OCI-LY3 (cell line): ENCODE measurements around the gene PCSK5.

Experiments
- EZH2phosphoT487 ChIP-seq: fragments of 200-600 bp; shearing (Covaris generic); IDR thresholded peaks from 2 replicates; pipeline ENCODE4 v1.6.1; 2018; ENCODE audit warnings: antibody characterized with exemption, mixed run types, low read depth
- TF ChIP-seq, protein P1 (sequence below): fragments of 200-600, 300-600 bp; sonication (generic); IDR thresholded peaks from 2 replicates; pipeline ENCODE4 v1.5.1; 2014; ENCODE audit warnings: antibody characterized with exemption, low read length, low read depth

DNA sequence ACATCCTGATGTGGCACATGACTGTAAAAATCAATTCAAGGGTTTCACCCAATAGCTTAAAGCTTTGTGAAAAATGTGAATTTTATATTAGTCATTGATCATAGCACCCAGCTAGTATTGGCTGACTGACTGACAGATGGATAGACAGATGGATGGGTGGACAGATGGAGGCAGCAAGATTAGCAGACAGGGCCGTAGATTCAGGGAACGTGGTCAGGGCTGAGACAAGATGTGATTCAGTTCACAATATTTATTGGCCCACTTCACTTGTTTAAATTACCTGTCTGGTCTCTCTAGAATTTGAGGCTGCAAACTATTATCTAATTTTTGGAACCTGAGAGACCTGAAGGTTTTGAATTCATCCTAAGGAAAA, 12.0 kb upstream of the PCSK5 start:
- TF ChIP-seq, protein P1, sequence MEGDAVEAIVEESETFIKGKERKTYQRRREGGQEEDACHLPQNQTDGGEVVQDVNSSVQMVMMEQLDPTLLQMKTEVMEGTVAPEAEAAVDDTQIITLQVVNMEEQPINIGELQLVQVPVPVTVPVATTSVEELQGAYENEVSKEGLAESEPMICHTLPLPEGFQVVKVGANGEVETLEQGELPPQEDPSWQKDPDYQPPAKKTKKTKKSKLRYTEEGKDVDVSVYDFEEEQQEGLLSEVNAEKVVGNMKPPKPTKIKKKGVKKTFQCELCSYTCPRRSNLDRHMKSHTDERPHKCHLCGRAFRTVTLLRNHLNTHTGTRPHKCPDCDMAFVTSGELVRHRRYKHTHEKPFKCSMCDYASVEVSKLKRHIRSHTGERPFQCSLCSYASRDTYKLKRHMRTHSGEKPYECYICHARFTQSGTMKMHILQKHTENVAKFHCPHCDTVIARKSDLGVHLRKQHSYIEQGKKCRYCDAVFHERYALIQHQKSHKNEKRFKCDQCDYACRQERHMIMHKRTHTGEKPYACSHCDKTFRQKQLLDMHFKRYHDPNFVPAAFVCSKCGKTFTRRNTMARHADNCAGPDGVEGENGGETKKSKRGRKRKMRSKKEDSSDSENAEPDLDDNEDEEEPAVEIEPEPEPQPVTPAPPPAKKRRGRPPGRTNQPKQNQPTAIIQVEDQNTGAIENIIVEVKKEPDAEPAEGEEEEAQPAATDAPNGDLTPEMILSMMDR = no peak
- TF ChIP-seq EZH2phosphoT487 = no peak
